ENCODE data around the gene AGMO.

Gene AGMO

DNA sequence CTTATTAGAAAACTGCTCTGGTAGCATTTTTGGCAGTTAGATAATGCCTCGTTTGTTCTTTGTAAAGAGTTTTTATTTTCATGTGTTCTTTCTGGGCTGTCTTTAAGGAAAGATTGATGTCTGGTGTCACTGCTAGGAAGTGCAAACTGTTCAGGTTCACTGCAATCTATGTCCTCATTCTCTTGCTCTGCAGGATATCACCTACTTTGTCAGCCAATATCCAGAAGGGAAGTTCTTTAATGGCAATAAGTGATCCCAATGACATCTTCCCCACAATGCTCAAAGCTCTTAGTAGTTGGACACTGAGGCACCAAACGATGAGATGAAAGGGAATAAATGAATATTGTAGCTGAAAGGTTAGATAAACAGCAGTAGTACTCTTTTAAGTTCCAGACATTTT, 115.1 kb downstream of the AGMO start:
- Histone ChIP-seq H3K4me1 (no peaks in the 10 kb centered on the region), H3K9me3 (no peaks in the 10 kb centered on the region), H3K36me3 (replicated peaks) (no peaks in the 10 kb centered on the region), H3K4me3 (no peak overlapping the region), H3K27me3 (ENCODE audit: low read depth) (no peaks in the 10 kb centered on the region)
- in situ Hi-C loops (cut with MboI; ENCODE audit: low sequenced_read_pairs) = no loop called here
- DNase-seq (ENCODE audit: low spot score in 2 of 2) = no peak

DNA sequence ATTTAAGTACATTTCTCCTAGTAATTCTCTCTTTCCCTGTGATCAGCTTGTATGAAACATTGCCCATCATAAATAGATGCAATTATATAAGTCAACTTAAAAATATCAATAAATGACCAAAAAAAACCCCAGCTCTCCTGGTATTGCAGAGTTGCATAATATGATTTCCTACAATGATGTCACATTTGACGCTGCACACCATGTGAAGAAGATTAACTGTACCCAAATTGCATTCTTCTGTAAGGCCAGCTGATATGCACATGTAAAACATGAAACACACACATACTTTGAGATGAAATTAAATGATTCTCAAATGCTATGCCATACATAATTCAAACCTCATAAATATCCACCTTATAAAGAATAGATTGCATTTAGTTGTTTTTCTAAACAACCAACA, 115.5 kb downstream of the AGMO start:
- Histone ChIP-seq H3K36me3 (replicated peaks) (no peaks in the 10 kb centered on the region), H3K27me3 (ENCODE audit: low read depth) (no peaks in the 10 kb centered on the region), H3K4me3 (no peak overlapping the region), H3K4me1 (no peaks in the 10 kb centered on the region), H3K9me3 (no peaks in the 10 kb centered on the region)
- in situ Hi-C loops (cut with MboI; ENCODE audit: low sequenced_read_pairs) = no loop called here
- DNase-seq (ENCODE audit: low spot score in 2 of 2) = no peak

DNA sequence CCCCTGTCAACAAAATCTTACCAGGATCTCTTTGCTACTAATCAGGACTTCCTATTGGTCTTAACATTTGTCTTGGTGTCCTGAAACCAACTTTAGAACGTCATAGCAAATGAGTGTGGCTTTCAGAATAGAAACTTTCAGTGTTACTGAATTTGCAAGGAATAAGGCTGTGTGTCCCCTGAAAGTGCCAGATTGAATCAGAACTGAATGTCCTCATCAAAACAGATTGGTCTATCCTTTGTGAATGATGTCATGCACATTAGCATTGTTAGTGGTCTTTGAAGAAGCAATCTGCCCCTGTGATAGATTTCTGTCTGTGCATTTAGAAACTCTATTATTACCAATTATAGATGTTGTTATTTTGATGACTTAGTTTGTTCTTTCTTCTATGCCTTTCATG, 119.9 kb downstream of the AGMO start:
- H3K36me3 ChIP-seq (replicated peaks) = no peaks in the 10 kb centered on the region
- in situ Hi-C loops (cut with MboI; ENCODE audit: low sequenced_read_pairs) = no loop called here
- no peaks in the 10 kb centered on the region for H3K9me3 ChIP-seq
- no peak overlapping the region for H3K4me3 ChIP-seq
- H3K27me3 ChIP-seq (ENCODE audit: low read depth) = no peaks in the 10 kb centered on the region
- DNase-seq (ENCODE audit: low spot score in 2 of 2) = no peak
- H3K4me1 ChIP-seq = no peaks in the 10 kb centered on the region

- Histone ChIP-seq H3K4me3 (no peak overlapping the region), H3K36me3 (replicated peaks) (no peaks in the 10 kb centered on the region), H3K9me3 (no peaks in the 10 kb centered on the region), H3K4me1 (no peaks in the 10 kb centered on the region), H3K27me3 (ENCODE audit: low read depth) (no peaks in the 10 kb centered on the region)
- in situ Hi-C loops (cut with MboI; ENCODE audit: low sequenced_read_pairs) = no loop called here
- DNase-seq (ENCODE audit: low spot score in 2 of 2) = no peak
These were observed 121.3 kb downstream of the AGMO start for GRCh38 chr7:15440482-15440881.

DNA sequence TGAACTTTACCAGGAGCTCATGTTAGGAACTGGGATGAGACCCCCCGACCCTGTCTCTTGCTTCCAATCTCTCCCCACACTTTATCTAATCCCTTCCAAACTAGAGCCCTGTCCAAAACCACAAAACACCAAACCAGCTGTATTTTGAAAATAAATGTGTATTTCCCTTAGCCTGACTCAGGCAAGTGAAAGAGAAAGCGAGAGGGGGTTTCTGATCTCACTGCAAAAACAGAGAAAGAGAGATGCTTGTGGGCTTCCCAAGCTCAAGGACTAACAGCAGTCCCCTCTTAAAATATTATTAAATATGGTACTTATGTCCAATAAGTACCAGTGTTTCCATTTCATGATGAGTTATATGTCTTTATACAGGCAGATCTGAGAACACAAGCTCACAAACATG, 122.0 kb downstream of the AGMO start:
- H3K27me3 ChIP-seq (ENCODE audit: low read depth) = no peaks in the 10 kb centered on the region
- H3K4me1 ChIP-seq = no peaks in the 10 kb centered on the region
- in situ Hi-C loops (cut with MboI; ENCODE audit: low sequenced_read_pairs) = no loop called here
- no peaks in the 10 kb centered on the region for H3K36me3 ChIP-seq (replicated peaks)
- DNase-seq (ENCODE audit: low spot score in 2 of 2) = no peak
- no peak overlapping the region for H3K4me3 ChIP-seq
- no peaks in the 10 kb centered on the region for H3K9me3 ChIP-seq

DNA sequence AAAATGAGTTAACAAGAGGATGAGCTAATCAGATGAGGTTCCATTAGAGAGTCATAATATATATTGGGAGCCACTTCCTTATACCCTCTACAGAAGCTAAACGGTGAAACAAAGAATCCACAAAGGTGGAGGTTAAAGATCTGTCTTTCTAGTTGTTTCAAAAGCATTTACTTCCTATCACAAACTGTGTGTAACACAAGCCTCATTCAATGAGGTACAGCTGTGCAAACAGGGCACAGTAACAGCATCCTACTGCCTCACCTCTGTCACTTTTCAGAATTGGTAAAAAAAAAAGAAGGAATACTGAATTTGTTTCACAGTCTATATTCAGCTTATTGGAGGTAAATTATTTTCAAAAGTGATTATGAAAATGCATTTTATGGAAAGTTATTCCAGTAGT, 128.7 kb downstream of the AGMO start:
- Histone ChIP-seq H3K27me3 (ENCODE audit: low read depth) (no peaks in the 10 kb centered on the region), H3K4me3 (no peak overlapping the region), H3K36me3 (replicated peaks) (no peaks in the 10 kb centered on the region), H3K9me3 (no peaks in the 10 kb centered on the region), H3K4me1 (no peaks in the 10 kb centered on the region)
- in situ Hi-C loops (cut with MboI; ENCODE audit: low sequenced_read_pairs) = no loop called here
- no peak for DNase-seq (ENCODE audit: low spot score in 2 of 2)

- H3K9me3 ChIP-seq = no peaks in the 10 kb centered on the region
- no peaks in the 10 kb centered on the region for H3K27me3 ChIP-seq (ENCODE audit: low read depth)
- no peaks in the 10 kb centered on the region for H3K36me3 ChIP-seq (replicated peaks)
- no peak for DNase-seq (ENCODE audit: low spot score in 2 of 2)
- no peaks in the 10 kb centered on the region for H3K4me1 ChIP-seq
- in situ Hi-C loops (cut with MboI; ENCODE audit: low sequenced_read_pairs) = no loop called here
- no peak overlapping the region for H3K4me3 ChIP-seq
These were observed 130.9 kb downstream of the AGMO start for GRCh38 chr7:15430911-15431310.

DNA sequence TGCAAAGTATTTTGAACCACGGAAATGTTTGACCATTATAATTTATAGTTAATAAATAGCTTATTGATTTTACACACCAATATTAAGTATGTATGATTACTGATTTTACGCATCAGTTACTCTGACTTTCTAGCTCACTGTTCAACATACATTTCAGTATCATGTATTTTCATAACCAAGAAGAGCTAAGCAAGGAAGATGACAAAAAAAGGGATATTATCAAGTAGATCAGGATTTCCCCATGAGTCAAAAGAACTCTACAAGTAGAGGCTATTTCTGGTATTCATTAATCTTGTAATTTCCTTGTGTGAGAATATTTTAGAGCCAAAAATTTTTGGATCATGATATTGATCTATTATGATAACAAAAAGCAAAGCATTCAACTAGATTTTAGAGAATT, 131.6 kb downstream of the AGMO start:
- no peaks in the 10 kb centered on the region for H3K4me1 ChIP-seq
- H3K9me3 ChIP-seq = no peaks in the 10 kb centered on the region

DNA sequence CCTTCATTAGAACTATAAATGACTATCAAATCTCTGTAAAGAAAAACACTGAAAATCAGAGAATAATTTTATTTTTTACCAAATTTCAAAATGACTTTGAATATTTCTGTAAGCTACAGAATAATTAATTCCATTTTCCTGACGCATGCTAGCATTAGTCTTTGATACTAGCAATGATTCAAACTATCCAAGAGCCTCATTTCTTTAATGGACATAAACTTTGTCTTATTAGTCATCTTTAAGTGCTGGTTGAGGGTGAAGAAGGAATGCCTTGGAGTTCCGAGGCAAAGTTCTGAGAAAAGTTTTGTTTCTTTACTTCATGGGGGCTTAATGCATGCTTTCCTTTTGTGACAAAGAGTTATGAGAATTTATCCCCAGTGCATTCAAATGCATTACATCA, 137.3 kb downstream of the AGMO start:
- H3K27me3 ChIP-seq (ENCODE audit: low read depth) = no peaks in the 10 kb centered on the region
- H3K36me3 ChIP-seq (replicated peaks) = no peaks in the 10 kb centered on the region
- no peak for DNase-seq (ENCODE audit: low spot score in 2 of 2)
- H3K4me1 ChIP-seq = no peaks in the 10 kb centered on the region
- H3K9me3 ChIP-seq = no peaks in the 10 kb centered on the region
- in situ Hi-C loops (cut with MboI; ENCODE audit: low sequenced_read_pairs) = no loop called here
- H3K4me3 ChIP-seq = no peak overlapping the region

More for the DNA sequence above, 131.6 kb downstream of the AGMO start:
- no peak for DNase-seq (ENCODE audit: low spot score in 2 of 2)
- no peaks in the 10 kb centered on the region for H3K36me3 ChIP-seq (replicated peaks)
- in situ Hi-C loops (cut with MboI; ENCODE audit: low sequenced_read_pairs) = no loop called here
- H3K4me3 ChIP-seq = no peak overlapping the region
- no peaks in the 10 kb centered on the region for H3K27me3 ChIP-seq (ENCODE audit: low read depth)

- H3K27me3 ChIP-seq (ENCODE audit: low read depth) = no peaks in the 10 kb centered on the region
- DNase-seq (ENCODE audit: low spot score in 2 of 2) = no peak
- in situ Hi-C loops (cut with MboI; ENCODE audit: low sequenced_read_pairs) = no loop called here
- no peaks in the 10 kb centered on the region for H3K4me1 ChIP-seq
- no peaks in the 10 kb centered on the region for H3K9me3 ChIP-seq
- H3K36me3 ChIP-seq (replicated peaks) = no peaks in the 10 kb centered on the region
- H3K4me3 ChIP-seq = no peak overlapping the region
These were observed 142.2 kb downstream of the AGMO start for GRCh38 chr7:15419596-15419995.

DNA sequence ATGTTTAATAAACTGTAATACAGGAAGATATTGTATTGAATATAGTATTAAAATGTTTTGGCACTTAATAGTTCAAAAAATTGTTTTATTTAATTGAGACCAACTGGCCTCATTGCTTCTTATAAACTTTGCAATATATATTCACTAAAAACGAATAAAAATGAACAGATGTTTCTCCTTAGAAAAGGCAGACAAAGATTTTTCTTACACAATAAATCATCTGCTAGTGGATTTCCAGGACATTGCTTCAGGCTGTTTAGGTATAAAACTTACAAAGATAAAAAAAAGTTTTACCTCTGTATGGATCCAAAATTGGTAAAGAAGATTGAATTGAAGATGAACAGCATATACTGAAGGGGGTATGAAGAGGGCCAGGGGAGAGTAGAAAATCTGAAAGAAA, 143.6 kb downstream of the AGMO start:
- H3K27me3 ChIP-seq (ENCODE audit: low read depth) = no peaks in the 10 kb centered on the region
- DNase-seq (ENCODE audit: low spot score in 2 of 2) = no peak
- H3K36me3 ChIP-seq (replicated peaks) = no peaks in the 10 kb centered on the region
- H3K9me3 ChIP-seq = no peaks in the 10 kb centered on the region
- in situ Hi-C loops (cut with MboI; ENCODE audit: low sequenced_read_pairs) = no loop called here
- no peaks in the 10 kb centered on the region for H3K4me1 ChIP-seq
- no peak overlapping the region for H3K4me3 ChIP-seq

DNA sequence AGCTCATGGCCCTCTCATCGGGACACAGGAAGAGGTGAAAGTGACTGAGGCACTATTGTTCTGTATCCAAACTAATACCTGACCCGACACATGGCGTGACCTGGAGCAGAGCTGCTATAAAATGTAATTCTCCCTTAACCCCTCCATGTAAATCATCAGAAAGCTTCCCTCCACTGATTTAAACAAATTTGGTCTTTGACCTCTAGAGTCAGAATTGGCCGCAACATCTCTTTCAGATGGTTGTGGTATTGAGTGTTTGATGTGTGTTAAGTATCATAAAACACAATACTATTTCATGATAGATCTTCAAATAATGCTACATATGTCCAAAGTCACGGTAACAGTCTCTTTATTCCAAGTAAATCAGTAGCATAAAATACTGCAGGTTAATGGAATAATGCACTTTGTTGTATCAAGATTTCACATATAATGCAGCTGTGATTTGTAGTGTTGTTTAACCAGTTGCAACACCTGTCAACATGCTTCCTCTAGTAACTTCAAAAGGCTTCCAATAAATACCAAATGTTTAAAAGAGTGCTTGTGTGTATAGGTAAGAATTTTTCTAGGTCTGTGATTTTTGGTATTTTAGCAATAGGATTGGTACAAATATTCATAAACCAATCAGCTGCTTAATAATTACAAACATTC, 144.3 kb downstream of the AGMO start:
- no peaks in the 10 kb centered on the region for H3K4me1 ChIP-seq
- H3K36me3 ChIP-seq (replicated peaks) = no peaks in the 10 kb centered on the region
- in situ Hi-C loops (cut with MboI; ENCODE audit: low sequenced_read_pairs) = no loop called here
- no peaks in the 10 kb centered on the region for H3K9me3 ChIP-seq
- H3K27me3 ChIP-seq (ENCODE audit: low read depth) = no peaks in the 10 kb centered on the region
- DNase-seq (ENCODE audit: low spot score in 2 of 2) = no peak
- H3K4me3 ChIP-seq = no peak overlapping the region

DNA sequence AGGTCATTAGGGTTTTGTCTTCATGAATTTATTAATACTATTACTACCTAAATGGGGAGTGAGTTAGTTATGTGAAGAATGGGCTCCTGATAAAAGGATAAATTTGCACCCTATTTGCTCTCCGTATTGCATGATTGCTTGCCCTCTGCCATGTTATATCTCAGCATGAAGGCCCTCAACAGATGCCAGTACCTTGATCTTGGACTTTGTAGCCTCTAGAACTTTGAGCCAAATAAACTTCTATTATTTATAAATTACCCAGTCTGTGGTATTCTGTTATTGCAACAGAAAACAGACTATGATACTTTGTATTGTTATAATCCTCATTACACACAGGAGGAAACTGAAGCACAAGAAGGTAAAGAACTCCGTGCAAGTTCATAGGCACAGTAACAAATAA, 150.8 kb downstream of the AGMO start:
- in situ Hi-C loops (cut with MboI; ENCODE audit: low sequenced_read_pairs) = no loop called here
- Histone ChIP-seq H3K27me3 (ENCODE audit: low read depth) (no peaks in the 10 kb centered on the region), H3K9me3 (no peaks in the 10 kb centered on the region), H3K36me3 (replicated peaks) (no peaks in the 10 kb centered on the region), H3K4me3 (no peak overlapping the region), H3K4me1 (no peaks in the 10 kb centered on the region)
- no peak for DNase-seq (ENCODE audit: low spot score in 2 of 2)

DNA sequence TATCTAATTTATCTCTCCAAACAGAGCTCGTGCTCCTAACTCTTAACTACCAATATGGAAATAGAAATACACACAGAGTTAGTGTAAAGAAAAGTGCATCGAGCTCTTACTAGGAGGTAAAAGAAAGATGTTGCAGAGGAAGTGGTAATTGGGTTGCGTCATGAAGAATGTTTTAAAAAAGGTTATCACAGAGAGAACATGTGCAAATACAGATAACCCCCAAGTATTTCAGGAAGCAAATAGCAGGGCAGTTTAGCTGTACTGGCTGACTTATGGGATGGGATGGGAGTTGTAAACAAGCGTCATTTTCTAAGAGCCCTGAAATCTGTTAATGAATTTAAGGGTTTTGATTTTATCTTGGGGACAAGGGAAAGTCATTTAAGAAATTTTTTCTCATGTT, 153.9 kb downstream of the AGMO start:
- Histone ChIP-seq H3K27me3 (ENCODE audit: low read depth) (no peaks in the 10 kb centered on the region), H3K4me1 (peaks cover 11% of the 10 kb centered on the region), H3K9me3 (no peaks in the 10 kb centered on the region), H3K4me3 (no peak overlapping the region), H3K36me3 (replicated peaks) (no peaks in the 10 kb centered on the region)
- in situ Hi-C loops (cut with MboI; ENCODE audit: low sequenced_read_pairs) = no loop called here
- DNase-seq (ENCODE audit: low spot score in 2 of 2) = no peak

- in situ Hi-C loops (cut with MboI; ENCODE audit: low sequenced_read_pairs) = no loop called here
- Histone ChIP-seq H3K4me3 (no peak overlapping the region), H3K4me1 (peaks cover 19% of the 10 kb centered on the region), H3K27me3 (ENCODE audit: low read depth) (no peaks in the 10 kb centered on the region), H3K36me3 (replicated peaks) (no peaks in the 10 kb centered on the region), H3K9me3 (no peaks in the 10 kb centered on the region)
- no peak for DNase-seq (ENCODE audit: low spot score in 2 of 2)
These were observed 158.1 kb downstream of the AGMO start for GRCh38 chr7:15403751-15404150.
